PFSK-1 (cell line): ENCODE data around the gene RDH12.

Experiments
- POLR2AphosphoS5 ChIP-seq: IDR thresholded peaks from 2 replicates; pipeline ENCODE4 v1.6.1; 2012; ENCODE audit warnings: low read depth, mild to moderate bottlenecking, control low read depth, low read length, moderate library complexity
- SIN3A ChIP-seq: IDR thresholded peaks from 2 replicates; pipeline ENCODE4 v1.6.1; 2012; ENCODE audit warnings: mild to moderate bottlenecking, low read length, moderate library complexity, borderline replicate concordance; ENCODE audit not compliant: insufficient read depth
- TAF1 ChIP-seq: IDR thresholded peaks from 2 replicates; pipeline ENCODE4 v1.6.1; 2012; ENCODE audit warnings: low read length, control low read depth, borderline replicate concordance; ENCODE audit not compliant: insufficient read depth
- TF ChIP-seq, protein P1 (sequence below), 2 experiments: IDR thresholded peaks; 2 replicates each; pipeline versions ENCODE4 v1.6.1 to v1.8.0; 2011 to 2012; ENCODE audit warnings: low read depth in 2 of 2, low read length in 2 of 2, control low read depth in 1 of 2, inconsistent platforms in 1 of 2, mild to moderate bottlenecking in 1 of 2, moderate library complexity in 1 of 2; ENCODE audit not compliant: insufficient read depth in 1 of 2

DNA sequence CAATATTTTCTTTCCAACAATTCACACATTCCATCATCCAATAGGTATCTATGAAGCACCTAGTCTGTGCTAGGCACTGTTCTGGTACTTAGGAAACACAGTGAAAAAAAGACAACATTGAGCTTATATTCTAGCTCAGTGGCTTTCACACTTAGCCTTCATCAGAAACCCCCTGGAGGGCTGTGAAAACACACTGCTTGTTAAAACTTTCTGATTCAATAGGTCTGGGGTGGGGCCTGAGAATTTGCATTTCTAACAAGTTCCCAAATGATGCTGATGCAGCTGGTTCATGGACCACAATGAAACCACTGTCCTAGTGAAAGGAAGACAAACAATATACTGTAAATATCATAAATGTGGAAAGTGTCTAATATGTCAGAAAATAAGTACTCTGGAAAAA, 33.1 kb upstream of the RDH12 start:
- TF ChIP-seq SIN3A (no peak), POLR2AphosphoS5 (no peak), TAF1 (no peak)
- TF ChIP-seq, protein P1, sequence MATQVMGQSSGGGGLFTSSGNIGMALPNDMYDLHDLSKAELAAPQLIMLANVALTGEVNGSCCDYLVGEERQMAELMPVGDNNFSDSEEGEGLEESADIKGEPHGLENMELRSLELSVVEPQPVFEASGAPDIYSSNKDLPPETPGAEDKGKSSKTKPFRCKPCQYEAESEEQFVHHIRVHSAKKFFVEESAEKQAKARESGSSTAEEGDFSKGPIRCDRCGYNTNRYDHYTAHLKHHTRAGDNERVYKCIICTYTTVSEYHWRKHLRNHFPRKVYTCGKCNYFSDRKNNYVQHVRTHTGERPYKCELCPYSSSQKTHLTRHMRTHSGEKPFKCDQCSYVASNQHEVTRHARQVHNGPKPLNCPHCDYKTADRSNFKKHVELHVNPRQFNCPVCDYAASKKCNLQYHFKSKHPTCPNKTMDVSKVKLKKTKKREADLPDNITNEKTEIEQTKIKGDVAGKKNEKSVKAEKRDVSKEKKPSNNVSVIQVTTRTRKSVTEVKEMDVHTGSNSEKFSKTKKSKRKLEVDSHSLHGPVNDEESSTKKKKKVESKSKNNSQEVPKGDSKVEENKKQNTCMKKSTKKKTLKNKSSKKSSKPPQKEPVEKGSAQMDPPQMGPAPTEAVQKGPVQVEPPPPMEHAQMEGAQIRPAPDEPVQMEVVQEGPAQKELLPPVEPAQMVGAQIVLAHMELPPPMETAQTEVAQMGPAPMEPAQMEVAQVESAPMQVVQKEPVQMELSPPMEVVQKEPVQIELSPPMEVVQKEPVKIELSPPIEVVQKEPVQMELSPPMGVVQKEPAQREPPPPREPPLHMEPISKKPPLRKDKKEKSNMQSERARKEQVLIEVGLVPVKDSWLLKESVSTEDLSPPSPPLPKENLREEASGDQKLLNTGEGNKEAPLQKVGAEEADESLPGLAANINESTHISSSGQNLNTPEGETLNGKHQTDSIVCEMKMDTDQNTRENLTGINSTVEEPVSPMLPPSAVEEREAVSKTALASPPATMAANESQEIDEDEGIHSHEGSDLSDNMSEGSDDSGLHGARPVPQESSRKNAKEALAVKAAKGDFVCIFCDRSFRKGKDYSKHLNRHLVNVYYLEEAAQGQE (IDR thresholded peaks at IDR 0.05; ENCODE audit: insufficient read depth in 1 of 2, low read depth in 2 of 2, low read length in 2 of 2) = no peak
